ENCODE measurements around the gene CDSN.
A peak's percentile ranks its signal among the peaks of the same experiment; 100 is the strongest.

The CDSN gene

GRCh38 chr6:31114970-31115849 lies 5.0 kb downstream of the CDSN start:
- Histone ChIP-seq H4K20me1 (ENCODE audit: insufficient read depth, low read length, poor library complexity, severe bottlenecking) (no peaks in the 10 kb centered on the region), H3K36me3 (ENCODE audit: insufficient read depth, low read length) (no peaks in the 10 kb centered on the region), H3K4me2 (ENCODE audit: low read depth, low read length, poor library complexity, severe bottlenecking) (no peak overlapping the region), H3K4me1 (ENCODE audit: insufficient read depth, low read length, poor library complexity, severe bottlenecking) (no peaks in the 10 kb centered on the region), H3K9me3 (ENCODE audit: insufficient read depth, low read depth, low read length) (no peaks in the 10 kb centered on the region), H2AFZ (ENCODE audit: low read length) (peak overlapping the region; percentile 65), H3K27me3 (ENCODE audit: insufficient read depth, low read length, poor library complexity, severe bottlenecking) (no peaks in the 10 kb centered on the region), H3K4me3 (ENCODE audit: low read length, poor library complexity, severe bottlenecking) (no peak overlapping the region), H3K79me2 (ENCODE audit: insufficient read depth, low read length) (no peaks in the 10 kb centered on the region), H3K9ac (ENCODE audit: low read depth, low read length, poor library complexity, severe bottlenecking) (no peak overlapping the region), H3K9me2 (replicated peaks; ENCODE audit: low read depth, low read length) (no peaks in the 10 kb centered on the region), H3F3A (ENCODE audit: low read depth) (no peaks in the 10 kb centered on the region)
- TF ChIP-seq EZH2phosphoT487 (IDR thresholded peaks at IDR 0.05; ENCODE audit: borderline replicate concordance) (no peak), CTCF (conservative IDR thresholded peaks at IDR 0.05; ENCODE audit: low read length) (peak; percentile 57)

- no peak within 1 kb of the TSS for H3K4me3 ChIP-seq (ENCODE audit: low read length, poor library complexity, severe bottlenecking)
- H3K9me2 ChIP-seq (replicated peaks; ENCODE audit: low read depth, low read length) = no peaks in the 10 kb centered on the region
- TF ChIP-seq CTCF (conservative IDR thresholded peaks at IDR 0.05; ENCODE audit: low read length) = no peak
- no peak for TF ChIP-seq EZH2phosphoT487 (IDR thresholded peaks at IDR 0.05; ENCODE audit: borderline replicate concordance)
- H3F3A ChIP-seq (ENCODE audit: low read depth) = no peaks in the 10 kb centered on the region
- no peaks in the 10 kb centered on the region for H3K4me1 ChIP-seq (ENCODE audit: insufficient read depth, low read length, poor library complexity, severe bottlenecking)
- no peaks in the 10 kb centered on the region for H4K20me1 ChIP-seq (ENCODE audit: insufficient read depth, low read length, poor library complexity, severe bottlenecking)
- H3K9ac ChIP-seq (ENCODE audit: low read depth, low read length, poor library complexity, severe bottlenecking) = no peak within 1 kb of the TSS
- H2AFZ ChIP-seq (ENCODE audit: low read length) = peak within 1 kb of the TSS; percentile 65
- no peaks in the 10 kb centered on the region for H3K79me2 ChIP-seq (ENCODE audit: insufficient read depth, low read length)
- H3K4me2 ChIP-seq (ENCODE audit: low read depth, low read length, poor library complexity, severe bottlenecking) = no peak within 1 kb of the TSS
- no peaks in the 10 kb centered on the region for H3K27me3 ChIP-seq (ENCODE audit: insufficient read depth, low read length, poor library complexity, severe bottlenecking)
- no peaks in the 10 kb centered on the region for H3K36me3 ChIP-seq (ENCODE audit: insufficient read depth, low read length)
- no peaks in the 10 kb centered on the region for H3K9me3 ChIP-seq (ENCODE audit: insufficient read depth, low read depth, low read length)
These were observed 5.7 kb downstream of the CDSN start, which contains the start of gene PSORS1C1 for GRCh38 chr6:31114541-31114878. Gene PSORS1C1, plus strand, starts transcription at chr6:31114800. Its CDS starts 14,833 bp downstream, at chr6:31129633.

- H3K4me3 ChIP-seq (ENCODE audit: low read length, poor library complexity, severe bottlenecking) = no peak overlapping the region
- TF ChIP-seq CTCF (conservative IDR thresholded peaks at IDR 0.05; ENCODE audit: low read length) (no peak), EZH2phosphoT487 (IDR thresholded peaks at IDR 0.05; ENCODE audit: borderline replicate concordance) (no peak)
- H4K20me1 ChIP-seq (ENCODE audit: insufficient read depth, low read length, poor library complexity, severe bottlenecking) = no peaks in the 10 kb centered on the region
- no peaks in the 10 kb centered on the region for H3K36me3 ChIP-seq (ENCODE audit: insufficient read depth, low read length)
- H3K9ac ChIP-seq (ENCODE audit: low read depth, low read length, poor library complexity, severe bottlenecking) = no peak overlapping the region
- no peaks in the 10 kb centered on the region for H3K27me3 ChIP-seq (ENCODE audit: insufficient read depth, low read length, poor library complexity, severe bottlenecking)
- H3K9me2 ChIP-seq (replicated peaks; ENCODE audit: low read depth, low read length) = no peaks in the 10 kb centered on the region
- H3K79me2 ChIP-seq (ENCODE audit: insufficient read depth, low read length) = no peaks in the 10 kb centered on the region
- H3K4me1 ChIP-seq (ENCODE audit: insufficient read depth, low read length, poor library complexity, severe bottlenecking) = no peaks in the 10 kb centered on the region
- H3K4me2 ChIP-seq (ENCODE audit: low read depth, low read length, poor library complexity, severe bottlenecking) = no peak overlapping the region
- H3F3A ChIP-seq (ENCODE audit: low read depth) = no peaks in the 10 kb centered on the region
- no peaks in the 10 kb centered on the region for H3K9me3 ChIP-seq (ENCODE audit: insufficient read depth, low read depth, low read length)
- no peak overlapping the region for H2AFZ ChIP-seq (ENCODE audit: low read length)
These were observed 6.2 kb downstream of the CDSN start for GRCh38 chr6:31113861-31114540.

Measured in Loucy (cell line).